ENCODE measurements around the gene DNAI1.
"Not testable (repeated sequence)": the region's sequence is repeated elsewhere in the genome, so short reads cannot be mapped to it uniquely, and the experiment has no call there.

DNAI1 gene

GRCh38 chr9:34512131-34513078 is 53.8 kb downstream of the DNAI1 start:
- no peak for DNase-seq (ENCODE audit: low read depth in 2 of 2)

GRCh38 chr9:34513567-34514214 is 55.1 kb downstream of the DNAI1 start:
- no peak for DNase-seq (ENCODE audit: low read depth in 2 of 2)

- no peak for DNase-seq (ENCODE audit: low read depth in 2 of 2)
These were observed 55.8 kb downstream of the DNAI1 start for GRCh38 chr9:34514401-34514800.

GRCh38 chr9:34514816-34515215 is 56.2 kb downstream of the DNAI1 start:
- DNase-seq (ENCODE audit: low read depth in 2 of 2) = no peak

GRCh38 chr9:34515959-34516358 is 57.4 kb downstream of the DNAI1 start:
- DNase-seq (ENCODE audit: low read depth in 2 of 2) = no peak

- no peak for DNase-seq (ENCODE audit: low read depth in 2 of 2)
These were observed 58.6 kb downstream of the DNAI1 start for GRCh38 chr9:34517185-34517584.

GRCh38 chr9:34518110-34518616 is 59.6 kb downstream of the DNAI1 start:
- DNase-seq (ENCODE audit: low read depth in 2 of 2) = no peak

- DNase-seq (ENCODE audit: low read depth in 2 of 2) = no peak
These were observed 60.3 kb downstream of the DNAI1 start for GRCh38 chr9:34518896-34519295.

- DNase-seq (ENCODE audit: low read depth in 2 of 2) = no peak
These were observed 60.9 kb downstream of the DNAI1 start for GRCh38 chr9:34519321-34520020.

- DNase-seq (ENCODE audit: low read depth in 2 of 2) = no peak
These were observed 61.5 kb downstream of the DNAI1 start for GRCh38 chr9:34520096-34520495.

- no peak for DNase-seq (ENCODE audit: low read depth in 2 of 2)
These were observed 62.1 kb downstream of the DNAI1 start for GRCh38 chr9:34520505-34521385.

- DNase-seq (ENCODE audit: low read depth in 2 of 2) = no peak
These were observed 62.9 kb downstream of the DNAI1 start for GRCh38 chr9:34521406-34522045.

- no peak for DNase-seq (ENCODE audit: low read depth in 2 of 2)
These were observed 63.7 kb downstream of the DNAI1 start for GRCh38 chr9:34522091-34522887.

- peak; percentile 65 to 84 for DNase-seq (ENCODE audit: low read depth in 2 of 2)
These were observed 64.6 kb downstream of the DNAI1 start, which contains the start of gene ENHO for GRCh38 chr9:34522971-34523797. TSS of gene ENHO (minus strand) at chr9:34522990. CDS start at chr9:34521695, 1,295 bp downstream.

- no peak for DNase-seq (ENCODE audit: low read depth in 2 of 2)
These were observed 65.7 kb downstream of the DNAI1 start for GRCh38 chr9:34524349-34524748.

GRCh38 chr9:34526026-34526425 is 67.4 kb downstream of the DNAI1 start:
- DNase-seq (ENCODE audit: low read depth in 2 of 2) = no peak

- DNase-seq (ENCODE audit: low read depth in 2 of 2) = not testable (repeated sequence)
These were observed 73.4 kb downstream of the DNAI1 start for GRCh38 chr9:34532041-34532440.

GRCh38 chr9:34536685-34537084 is 78.1 kb downstream of the DNAI1 start:
- no peak for DNase-seq (ENCODE audit: low read depth in 2 of 2)

- no peak for DNase-seq (ENCODE audit: low read depth in 2 of 2)
These were observed 82.2 kb downstream of the DNAI1 start for GRCh38 chr9:34540827-34541226.
